HepG2 (cell line): ENCODE measurements around the gene PYURF. TPM values are rescaled to one million over a fixed set of nuclear protein-coding genes. Genes with fewer than 3 reads are reported as not detected.

Experiments
- NFRKB ChIP-seq: fragments of 450-650 bp; IDR thresholded peaks from 2 replicates; pipeline ENCODE4 v1.6.1; 2017
- polyA plus RNA-seq, 8 experiments: library from polyadenylated mRNA; depleted of rRNA in 3 of 8; stranded (reverse) in 7 of 8; unstranded in 1 of 8; fragments of >200 nt; fragmentation: Illumina TruSeq in 4 of 8; extraction: Trizol in 4 of 8; gene quantifications; 2 replicates each; pipeline versions ENCODE4 v1.2.1 to v1.2.3, GENCODE V29; 2011 to 2016; ENCODE audit warnings: low read depth in 4 of 8, missing spikeins in 1 of 8, mixed read lengths in 1 of 8; ENCODE audit not compliant: insufficient read depth in 1 of 8
- total RNA-seq, 5 experiments: library from RNA; depleted of rRNA; stranded (reverse); fragments of >200 nt; fragmentation: Illumina TruSeq; extraction: Trizol; gene quantifications; 2 replicates each; pipeline ENCODE4 v1.2.3, GENCODE V29; 2016; ENCODE audit warnings: low read depth in 1 of 5
- TF ChIP-seq, protein P1 (sequence below), 2 experiments: fragments of 450-650 bp in 1 of 2; sonication (generic) in 1 of 2; formaldehyde crosslinking in 1 of 2; IDR thresholded peaks; 2 replicates each; pipeline versions ENCODE4 v1.6.1 to v1.8.0; 2016 to 2022; ENCODE audit warnings: antibody characterized with exemption in 1 of 2, mild to moderate bottlenecking in 1 of 2, missing genetic modification reagents in 1 of 2

The PYURF gene
- total and polyA plus RNA-seq, 2 of the 13 experiments (the other 11 are each of a cell fraction or from before 2014, with no cell fraction given), result 59.9 to 95.2 TPM

- TF ChIP-seq, protein P1, sequence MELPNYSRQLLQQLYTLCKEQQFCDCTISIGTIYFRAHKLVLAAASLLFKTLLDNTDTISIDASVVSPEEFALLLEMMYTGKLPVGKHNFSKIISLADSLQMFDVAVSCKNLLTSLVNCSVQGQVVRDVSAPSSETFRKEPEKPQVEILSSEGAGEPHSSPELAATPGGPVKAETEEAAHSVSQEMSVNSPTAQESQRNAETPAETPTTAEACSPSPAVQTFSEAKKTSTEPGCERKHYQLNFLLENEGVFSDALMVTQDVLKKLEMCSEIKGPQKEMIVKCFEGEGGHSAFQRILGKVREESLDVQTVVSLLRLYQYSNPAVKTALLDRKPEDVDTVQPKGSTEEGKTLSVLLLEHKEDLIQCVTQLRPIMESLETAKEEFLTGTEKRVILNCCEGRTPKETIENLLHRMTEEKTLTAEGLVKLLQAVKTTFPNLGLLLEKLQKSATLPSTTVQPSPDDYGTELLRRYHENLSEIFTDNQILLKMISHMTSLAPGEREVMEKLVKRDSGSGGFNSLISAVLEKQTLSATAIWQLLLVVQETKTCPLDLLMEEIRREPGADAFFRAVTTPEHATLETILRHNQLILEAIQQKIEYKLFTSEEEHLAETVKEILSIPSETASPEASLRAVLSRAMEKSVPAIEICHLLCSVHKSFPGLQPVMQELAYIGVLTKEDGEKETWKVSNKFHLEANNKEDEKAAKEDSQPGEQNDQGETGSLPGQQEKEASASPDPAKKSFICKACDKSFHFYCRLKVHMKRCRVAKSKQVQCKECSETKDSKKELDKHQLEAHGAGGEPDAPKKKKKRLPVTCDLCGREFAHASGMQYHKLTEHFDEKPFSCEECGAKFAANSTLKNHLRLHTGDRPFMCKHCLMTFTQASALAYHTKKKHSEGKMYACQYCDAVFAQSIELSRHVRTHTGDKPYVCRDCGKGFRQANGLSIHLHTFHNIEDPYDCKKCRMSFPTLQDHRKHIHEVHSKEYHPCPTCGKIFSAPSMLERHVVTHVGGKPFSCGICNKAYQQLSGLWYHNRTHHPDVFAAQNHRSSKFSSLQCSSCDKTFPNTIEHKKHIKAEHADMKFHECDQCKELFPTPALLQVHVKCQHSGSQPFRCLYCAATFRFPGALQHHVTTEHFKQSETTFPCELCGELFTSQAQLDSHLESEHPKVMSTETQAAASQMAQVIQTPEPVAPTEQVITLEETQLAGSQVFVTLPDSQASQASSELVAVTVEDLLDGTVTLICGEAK (IDR thresholded peaks at IDR 0.05), result no peak
- TF ChIP-seq, protein P1 (CRISPR knock-in tag; IDR thresholded peaks at IDR 0.05), result no peak
- no peak for TF ChIP-seq NFRKB
Observed at GRCh38 chr4:88516746-88517145, 6.8 kb downstream of the PYURF start (continued).
